ENCODE results near the gene UVRAG. TPM values are rescaled to one million over a fixed set of nuclear protein-coding genes. Genes with fewer than 3 reads are reported as not detected.

Gene UVRAG
- total RNA-seq, 1 donor from 2014 or later: 18.6 TPM

GRCh38 chr11:76104285-76104684, 289.3 kb downstream of the UVRAG start:
- no peaks in the 10 kb centered on the region for H3K27me3 Mint-ChIP-seq (ENCODE audit: insufficient read depth)
- H3K4me1 Mint-ChIP-seq (ENCODE audit: low read depth): no peaks in the 10 kb centered on the region
- intact Hi-C loops (cut with micrococcal nuclease): no loop called here
- no peak overlapping the region for H3K27ac Mint-ChIP-seq
- no peaks in the 10 kb centered on the region for H3K36me3 Mint-ChIP-seq (ENCODE audit: low read depth)
- no peaks in the 10 kb centered on the region for H3K9me3 Mint-ChIP-seq
- H3K4me3 Mint-ChIP-seq: no peak overlapping the region
- DNase-seq (ENCODE audit: low spot score): no peak

GRCh38 chr11:76105637-76106036, 290.6 kb downstream of the UVRAG start:
- Mint-ChIP-seq H3K27me3 (ENCODE audit: insufficient read depth) (no peaks in the 10 kb centered on the region), H3K4me1 (ENCODE audit: low read depth) (no peaks in the 10 kb centered on the region), H3K36me3 (ENCODE audit: low read depth) (no peaks in the 10 kb centered on the region), H3K9me3 (no peaks in the 10 kb centered on the region), H3K27ac (no peak overlapping the region), H3K4me3 (no peak overlapping the region)
- intact Hi-C loops (cut with micrococcal nuclease): no loop called here
- no peak for DNase-seq (ENCODE audit: low spot score)

DNA sequence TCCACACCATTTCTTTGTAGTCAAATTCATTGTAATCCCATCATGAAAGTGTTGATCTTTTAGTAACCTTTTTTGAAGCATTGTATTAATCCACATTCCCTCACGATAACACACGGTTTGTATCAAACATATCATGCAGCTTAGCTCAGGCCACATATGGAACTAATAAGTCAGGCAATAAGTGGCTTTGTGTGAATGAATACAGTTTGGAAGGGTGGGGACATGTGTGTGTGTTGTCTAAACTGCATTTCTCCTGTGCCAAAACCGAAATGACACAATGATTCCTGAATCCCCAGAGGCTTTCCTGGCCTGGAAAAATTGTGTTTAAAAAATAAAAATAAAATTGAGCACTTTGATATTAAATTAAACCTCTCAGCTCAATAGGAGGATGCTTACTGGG, 293.0 kb downstream of the UVRAG start:
- intact Hi-C loops (cut with micrococcal nuclease): no loop called here
- Mint-ChIP-seq H3K9me3 (no peaks in the 10 kb centered on the region), H3K36me3 (ENCODE audit: low read depth) (no peaks in the 10 kb centered on the region), H3K4me3 (no peak overlapping the region), H3K27ac (no peak overlapping the region), H3K27me3 (ENCODE audit: insufficient read depth) (no peaks in the 10 kb centered on the region), H3K4me1 (ENCODE audit: low read depth) (no peaks in the 10 kb centered on the region)
- no peak for DNase-seq (ENCODE audit: low spot score)

DNA sequence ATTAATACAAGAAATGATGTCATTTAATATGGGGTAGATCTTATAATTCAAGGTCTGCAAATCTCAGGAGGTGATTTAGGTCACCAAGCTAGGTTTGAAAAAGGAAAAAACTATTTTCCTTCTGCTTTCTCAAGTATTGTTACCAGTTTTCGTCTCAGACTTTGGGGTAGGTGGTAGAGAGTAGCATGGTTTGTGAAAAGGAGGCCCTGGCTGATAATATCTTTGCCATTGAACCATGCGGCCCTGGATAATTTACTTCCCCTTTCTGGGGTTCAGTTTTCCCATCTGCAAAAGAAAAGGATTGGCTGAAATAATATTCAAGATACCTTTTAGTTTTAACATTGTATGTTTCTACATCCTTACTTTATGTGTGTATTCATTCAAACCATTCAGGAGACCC, 299.2 kb downstream of the UVRAG start:
- no peak overlapping the region for H3K4me3 Mint-ChIP-seq
- no peaks in the 10 kb centered on the region for H3K4me1 Mint-ChIP-seq (ENCODE audit: low read depth)
- peaks cover 4% of the 10 kb centered on the region for H3K36me3 Mint-ChIP-seq (ENCODE audit: low read depth)
- H3K27me3 Mint-ChIP-seq (ENCODE audit: insufficient read depth): no peaks in the 10 kb centered on the region
- intact Hi-C loops (cut with micrococcal nuclease): no loop called here
- no peak overlapping the region for H3K27ac Mint-ChIP-seq
- H3K9me3 Mint-ChIP-seq: no peaks in the 10 kb centered on the region
- no peak for DNase-seq (ENCODE audit: low spot score)

- Mint-ChIP-seq H3K4me1 (ENCODE audit: low read depth) (no peaks in the 10 kb centered on the region), H3K27me3 (ENCODE audit: insufficient read depth) (no peaks in the 10 kb centered on the region), H3K9me3 (no peaks in the 10 kb centered on the region), H3K4me3 (no peak overlapping the region), H3K36me3 (ENCODE audit: low read depth) (peaks cover 4% of the 10 kb centered on the region), H3K27ac (no peak overlapping the region)
- intact Hi-C loops (cut with micrococcal nuclease): no loop called here
- no peak for DNase-seq (ENCODE audit: low spot score)
Observed at GRCh38 chr11:76115555-76115954, 300.5 kb downstream of the UVRAG start.

GRCh38 chr11:76119032-76119431, 304.0 kb downstream of the UVRAG start:
- Mint-ChIP-seq H3K4me3 (no peak overlapping the region), H3K4me1 (ENCODE audit: low read depth) (no peaks in the 10 kb centered on the region), H3K27ac (no peak overlapping the region), H3K27me3 (ENCODE audit: insufficient read depth) (no peaks in the 10 kb centered on the region), H3K36me3 (ENCODE audit: low read depth) (peaks cover 4% of the 10 kb centered on the region), H3K9me3 (no peaks in the 10 kb centered on the region)
- intact Hi-C loops (cut with micrococcal nuclease): no loop called here
- no peak for DNase-seq (ENCODE audit: low spot score)

DNA sequence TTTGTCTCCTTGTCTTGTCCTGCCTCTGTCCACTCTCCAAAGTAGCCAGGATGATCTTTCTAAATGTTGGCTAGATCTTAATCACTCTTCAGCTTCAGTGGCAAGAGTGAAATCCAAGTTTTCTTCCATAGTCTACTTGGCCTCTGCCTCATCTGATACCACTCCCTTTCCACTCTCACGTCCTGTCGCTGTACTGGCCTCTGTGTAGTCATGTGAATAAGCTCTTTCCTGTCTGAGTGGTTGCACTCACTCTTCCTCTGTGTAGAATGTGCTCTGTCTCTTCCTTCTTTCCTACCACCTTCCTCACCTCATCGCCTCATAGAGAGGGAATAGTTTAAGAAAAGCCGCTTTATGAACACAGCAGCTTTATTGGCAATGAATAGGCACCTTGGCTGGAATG, 304.8 kb downstream of the UVRAG start:
- intact Hi-C loops (cut with micrococcal nuclease): no loop called here
- H3K4me1 Mint-ChIP-seq (ENCODE audit: low read depth): no peaks in the 10 kb centered on the region
- H3K36me3 Mint-ChIP-seq (ENCODE audit: low read depth): peaks cover 4% of the 10 kb centered on the region
- no peak overlapping the region for H3K27ac Mint-ChIP-seq
- no peak for DNase-seq (ENCODE audit: low spot score)
- H3K27me3 Mint-ChIP-seq (ENCODE audit: insufficient read depth): no peaks in the 10 kb centered on the region
- no peaks in the 10 kb centered on the region for H3K9me3 Mint-ChIP-seq
- no peak overlapping the region for H3K4me3 Mint-ChIP-seq

- H3K9me3 Mint-ChIP-seq: no peaks in the 10 kb centered on the region
- H3K27ac Mint-ChIP-seq: no peak overlapping the region
- DNase-seq (ENCODE audit: low spot score): no peak
- H3K4me1 Mint-ChIP-seq (ENCODE audit: low read depth): no peaks in the 10 kb centered on the region
- no peaks in the 10 kb centered on the region for H3K27me3 Mint-ChIP-seq (ENCODE audit: insufficient read depth)
- peaks cover 4% of the 10 kb centered on the region for H3K36me3 Mint-ChIP-seq (ENCODE audit: low read depth)
- intact Hi-C loops (cut with micrococcal nuclease): no loop called here
- H3K4me3 Mint-ChIP-seq: no peak overlapping the region
Observed at GRCh38 chr11:76120513-76121101, 305.6 kb downstream of the UVRAG start.

DNA sequence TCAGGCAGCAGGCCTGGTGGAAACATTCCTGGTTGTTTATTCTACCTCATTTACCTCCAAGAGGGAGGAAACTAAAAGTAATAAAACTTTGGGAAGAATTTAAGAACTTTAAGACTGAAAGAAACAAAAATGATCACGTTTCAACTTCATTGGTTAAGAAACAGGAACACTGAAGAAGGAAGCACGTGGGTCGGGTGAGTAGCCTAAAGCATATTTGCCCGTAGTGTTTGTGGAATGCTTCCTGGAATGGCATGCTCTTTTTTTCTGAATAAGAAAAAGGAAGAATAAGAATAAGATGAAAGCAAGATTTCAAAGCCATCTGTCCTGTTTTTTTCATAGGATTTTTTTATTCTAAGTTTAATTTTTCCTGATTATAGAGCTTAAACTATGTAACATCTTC, 308.2 kb downstream of the UVRAG start:
- H3K9me3 Mint-ChIP-seq: no peaks in the 10 kb centered on the region
- no peaks in the 10 kb centered on the region for H3K36me3 Mint-ChIP-seq (ENCODE audit: low read depth)
- H3K27me3 Mint-ChIP-seq (ENCODE audit: insufficient read depth): no peaks in the 10 kb centered on the region
- H3K4me1 Mint-ChIP-seq (ENCODE audit: low read depth): no peaks in the 10 kb centered on the region
- intact Hi-C loops (cut with micrococcal nuclease): no loop called here
- H3K4me3 Mint-ChIP-seq: no peak overlapping the region
- H3K27ac Mint-ChIP-seq: no peak overlapping the region
- no peak for DNase-seq (ENCODE audit: low spot score)

GRCh38 chr11:76124905-76125770, 310.1 kb downstream of the UVRAG start:
- no peaks in the 10 kb centered on the region for H3K4me1 Mint-ChIP-seq (ENCODE audit: low read depth)
- no peak for DNase-seq (ENCODE audit: low spot score)
- intact Hi-C loops (cut with micrococcal nuclease): no loop called here
- no peak overlapping the region for H3K4me3 Mint-ChIP-seq
- no peaks in the 10 kb centered on the region for H3K36me3 Mint-ChIP-seq (ENCODE audit: low read depth)
- H3K27ac Mint-ChIP-seq: no peak overlapping the region
- H3K9me3 Mint-ChIP-seq: no peaks in the 10 kb centered on the region
- H3K27me3 Mint-ChIP-seq (ENCODE audit: insufficient read depth): no peaks in the 10 kb centered on the region

- H3K9me3 Mint-ChIP-seq: no peaks in the 10 kb centered on the region
- no peaks in the 10 kb centered on the region for H3K27me3 Mint-ChIP-seq (ENCODE audit: insufficient read depth)
- intact Hi-C loops (cut with micrococcal nuclease): no loop called here
- H3K36me3 Mint-ChIP-seq (ENCODE audit: low read depth): no peaks in the 10 kb centered on the region
- no peak overlapping the region for H3K27ac Mint-ChIP-seq
- no peak overlapping the region for H3K4me3 Mint-ChIP-seq
- DNase-seq (ENCODE audit: low spot score): no peak
- H3K4me1 Mint-ChIP-seq (ENCODE audit: low read depth): peaks cover 15% of the 10 kb centered on the region
Observed at GRCh38 chr11:76129729-76130128, 314.7 kb downstream of the UVRAG start.

DNA sequence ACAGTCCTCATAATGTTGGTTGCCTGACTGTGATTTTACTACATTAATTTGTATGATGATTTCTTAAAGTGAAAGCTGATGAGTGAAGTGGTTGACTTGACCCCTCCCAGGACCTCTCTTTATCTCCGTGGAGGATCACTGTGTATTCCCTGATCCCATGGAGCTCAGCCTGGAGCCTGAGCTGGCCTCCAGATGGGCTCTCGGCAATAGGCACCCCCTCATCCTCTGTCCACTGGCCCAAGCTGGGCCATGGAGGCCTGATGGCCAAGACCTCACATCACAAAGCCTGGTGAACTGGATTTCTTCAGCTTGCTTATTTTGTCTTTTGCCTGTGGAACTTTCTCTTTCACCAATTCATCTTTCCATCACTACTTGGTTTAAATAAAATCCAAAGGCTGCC, 316.1 kb downstream of the UVRAG start:
- DNase-seq (ENCODE audit: low spot score): no peak
- intact Hi-C loops (cut with micrococcal nuclease): no loop called here

GRCh38 chr11:76131671-76132631, 316.9 kb downstream of the UVRAG start:
- H3K36me3 Mint-ChIP-seq (ENCODE audit: low read depth): no peaks in the 10 kb centered on the region
- intact Hi-C loops (cut with micrococcal nuclease): no loop called here
- DNase-seq (ENCODE audit: low spot score): no peak
- H3K27me3 Mint-ChIP-seq (ENCODE audit: insufficient read depth): no peaks in the 10 kb centered on the region
- H3K4me1 Mint-ChIP-seq (ENCODE audit: low read depth): peaks cover 15% of the 10 kb centered on the region
- no peak overlapping the region for H3K27ac Mint-ChIP-seq
- no peaks in the 10 kb centered on the region for H3K9me3 Mint-ChIP-seq
- no peak overlapping the region for H3K4me3 Mint-ChIP-seq

More for the DNA sequence above, 316.1 kb downstream of the UVRAG start:
- Mint-ChIP-seq H3K27me3 (ENCODE audit: insufficient read depth) (no peaks in the 10 kb centered on the region), H3K4me1 (ENCODE audit: low read depth) (peaks cover 15% of the 10 kb centered on the region), H3K4me3 (no peak overlapping the region), H3K27ac (no peak overlapping the region), H3K9me3 (no peaks in the 10 kb centered on the region), H3K36me3 (ENCODE audit: low read depth) (no peaks in the 10 kb centered on the region)
